HL-60 (cell line): Measurements from ENCODE around the gene PTPRT.

Experiments used
- CTCF ChIP-seq: IDR thresholded peaks from one replicate; pipeline ENCODE4 v1.5.1; 2011; ENCODE audit warnings: low read length, control low read depth, inconsistent platforms; ENCODE audit not compliant: insufficient read depth
- GABPA ChIP-seq: IDR thresholded peaks from 2 replicates; pipeline ENCODE4 v1.6.1; 2012; ENCODE audit warnings: low read depth
- POLR2AphosphoS5 ChIP-seq: IDR thresholded peaks from 2 replicates; pipeline ENCODE4 v1.6.1; 2012; ENCODE audit warnings: low read depth
- REST ChIP-seq: IDR thresholded peaks from 2 replicates; pipeline ENCODE4 v1.6.1; 2012; ENCODE audit warnings: low read depth; ENCODE audit not compliant: insufficient replicate concordance

GRCh38 chr20:42902509-42902908, 287.2 kb downstream of the PTPRT start:
- TF ChIP-seq CTCF, result no peak
- no peak for TF ChIP-seq REST
- TF ChIP-seq POLR2AphosphoS5, result no peak
- TF ChIP-seq GABPA, result no peak
